Stimulated activated CD4-positive, alpha-beta T cell treated with anti-CD3 and anti-CD28 coated beads, Interleukin-4, amount 100 ng/mL, for 24 hours (primary cell): ENCODE data around the gene SVOPL.
"Not testable (repeated sequence)": the region's sequence is repeated elsewhere in the genome, so short reads cannot be mapped to it uniquely, and the experiment has no call there.

ENCODE experiments used
- DNase-seq: peaks from one replicate; pipeline ENCODE4 v3.0.0-alpha.2; 2020

SVOPL gene

DNA sequence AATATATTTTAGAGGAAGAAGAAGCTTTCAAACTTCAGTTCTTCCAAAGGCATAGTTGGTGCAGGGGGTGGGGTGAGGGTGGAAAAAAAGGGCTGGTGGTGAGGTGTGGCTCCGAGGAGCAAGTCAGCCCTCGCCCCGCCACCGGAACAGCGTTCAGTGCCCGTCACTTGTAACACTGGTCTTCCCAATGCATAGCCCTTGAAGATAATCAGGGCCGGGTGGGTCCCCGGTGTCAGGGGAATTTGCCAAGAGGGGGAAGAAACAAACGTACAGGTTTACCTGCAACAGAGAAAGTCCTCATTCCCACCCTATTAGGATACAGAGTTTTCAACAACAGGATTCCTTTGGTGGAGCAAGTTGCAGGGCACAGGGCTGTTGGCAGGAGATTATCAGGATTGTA, 1.5 kb downstream of the SVOPL start:
- DNase-seq, result no peak

DNA sequence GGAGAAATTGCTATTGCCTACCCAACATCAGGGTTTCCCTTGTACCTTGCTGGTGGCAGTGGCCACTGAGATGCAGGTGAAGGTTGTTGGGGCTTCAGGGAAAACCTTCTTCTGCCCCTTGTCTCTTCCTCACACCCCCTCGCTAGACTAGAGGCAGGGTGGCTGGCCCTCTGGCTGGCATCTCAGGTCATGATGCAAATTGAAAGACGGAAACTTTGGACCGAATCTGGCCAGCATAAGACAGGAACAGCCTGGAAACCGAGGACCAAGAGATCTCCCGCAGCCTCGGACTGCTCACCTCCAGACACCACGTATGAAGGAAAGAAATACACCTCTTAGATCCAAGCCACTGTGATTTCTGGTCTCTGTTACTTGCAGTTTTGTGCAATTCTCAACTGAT, 2.9 kb downstream of the SVOPL start:
- DNase-seq, result no peak

DNA sequence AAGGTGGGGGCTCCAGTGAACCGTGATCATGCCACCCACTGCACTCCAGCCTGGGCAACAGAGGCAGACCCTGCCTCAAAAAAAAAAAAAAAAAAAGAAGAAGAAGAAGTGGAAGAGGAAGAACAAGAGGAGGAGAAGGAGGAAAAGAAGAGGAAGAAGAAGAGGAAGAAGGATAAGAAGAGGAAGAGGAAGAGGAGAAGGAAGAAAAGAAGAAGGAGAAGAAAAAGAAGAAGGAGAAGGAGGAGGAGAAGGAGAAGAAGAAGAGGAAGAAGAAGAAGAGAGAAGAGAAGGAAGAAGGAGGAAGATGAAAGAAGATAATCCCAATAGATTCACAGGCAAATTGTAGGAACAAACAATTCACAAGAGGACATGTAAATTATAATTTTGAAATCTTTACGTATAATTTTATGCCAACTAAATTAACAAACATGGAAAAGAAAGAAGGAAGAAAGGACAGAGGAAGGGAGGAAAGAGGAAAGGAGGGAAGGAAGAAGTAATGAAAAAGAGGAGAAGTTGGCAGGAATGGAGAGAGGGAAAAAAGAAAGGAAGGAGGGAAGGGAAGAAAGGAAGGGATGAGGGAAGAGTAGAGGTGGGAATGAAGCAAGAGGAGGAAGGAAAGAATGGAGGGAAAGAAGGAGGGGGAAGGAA, 3.5 kb downstream of the SVOPL start:
- no peak for DNase-seq

DNA sequence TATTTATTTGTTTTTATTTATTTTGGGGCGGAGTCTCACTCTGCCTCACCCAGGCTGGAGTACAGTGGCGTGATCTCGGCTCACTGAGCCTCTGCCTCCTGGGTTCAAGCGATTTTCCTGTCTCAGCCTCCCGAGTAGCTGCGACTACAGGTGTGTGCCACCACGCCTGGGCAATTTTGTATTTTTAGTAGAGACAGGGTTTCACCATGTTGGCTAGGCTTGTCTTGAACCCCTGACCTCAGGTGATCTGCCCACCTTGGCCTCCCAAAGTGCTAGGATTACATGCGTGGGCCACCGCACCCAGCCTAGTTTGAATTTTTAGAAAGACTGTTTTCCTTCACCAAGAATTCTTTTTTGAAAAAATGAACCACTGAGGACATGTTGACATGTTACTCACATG, 5.4 kb downstream of the SVOPL start:
- DNase-seq, result not testable (repeated sequence)

DNA sequence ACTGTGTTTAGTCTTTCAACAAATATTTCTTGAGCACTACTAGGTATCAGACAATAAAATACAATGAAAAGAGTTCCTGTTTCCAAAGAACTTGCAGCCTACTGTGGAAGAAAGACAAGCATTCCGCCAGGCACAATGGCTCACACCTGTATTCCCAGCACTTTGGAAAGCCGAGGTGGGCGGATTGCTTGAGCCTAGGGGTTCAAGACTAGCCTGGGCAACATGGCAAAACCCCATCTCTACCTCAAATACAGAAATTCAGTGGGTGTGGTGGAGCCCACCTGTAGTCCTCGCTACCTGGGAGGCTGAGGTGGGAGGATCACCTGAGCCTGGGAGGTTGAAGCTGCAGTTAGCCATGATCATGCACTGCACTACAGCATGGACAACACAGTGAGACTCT, 6.1 kb downstream of the SVOPL start:
- DNase-seq, result no peak

DNA sequence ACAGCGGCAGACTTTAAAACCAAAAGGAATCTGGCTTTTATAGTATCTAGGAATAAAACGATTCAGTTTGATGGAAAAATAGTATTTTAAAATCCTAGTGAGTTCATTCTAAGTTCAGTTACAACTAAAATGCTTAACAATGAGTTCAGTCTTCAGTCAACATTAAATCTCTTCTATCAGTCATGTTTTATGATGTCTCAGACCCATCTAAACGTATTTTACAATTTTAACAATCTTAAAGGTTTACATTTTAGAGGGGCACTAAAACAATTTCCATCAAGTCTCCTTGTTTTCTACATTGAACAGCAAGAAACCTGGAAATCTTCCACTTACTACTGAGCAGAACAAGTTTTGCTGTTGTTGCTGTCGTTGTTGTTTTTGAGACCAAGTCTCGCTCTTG, 10.0 kb downstream of the SVOPL start:
- no peak for DNase-seq

DNA sequence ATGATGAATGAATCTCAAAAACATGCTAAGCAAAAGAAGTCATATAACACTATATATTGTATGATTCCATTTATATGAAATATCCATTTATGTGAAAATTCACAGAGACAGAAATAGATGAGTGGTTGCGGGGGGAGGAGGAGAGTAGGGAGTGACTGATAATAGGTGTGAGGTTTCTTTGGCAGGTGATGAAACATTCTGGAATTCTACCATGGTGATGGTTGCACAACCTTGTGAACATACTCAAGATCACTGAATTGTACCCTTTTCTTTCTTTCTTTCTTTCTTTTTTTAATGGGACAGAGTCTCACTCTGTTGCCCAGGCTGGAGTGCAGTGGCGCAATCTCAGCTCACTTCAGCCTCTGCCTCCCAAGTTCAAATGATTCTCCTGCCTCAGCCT, 10.7 kb downstream of the SVOPL start:
- DNase-seq, result no peak

DNA sequence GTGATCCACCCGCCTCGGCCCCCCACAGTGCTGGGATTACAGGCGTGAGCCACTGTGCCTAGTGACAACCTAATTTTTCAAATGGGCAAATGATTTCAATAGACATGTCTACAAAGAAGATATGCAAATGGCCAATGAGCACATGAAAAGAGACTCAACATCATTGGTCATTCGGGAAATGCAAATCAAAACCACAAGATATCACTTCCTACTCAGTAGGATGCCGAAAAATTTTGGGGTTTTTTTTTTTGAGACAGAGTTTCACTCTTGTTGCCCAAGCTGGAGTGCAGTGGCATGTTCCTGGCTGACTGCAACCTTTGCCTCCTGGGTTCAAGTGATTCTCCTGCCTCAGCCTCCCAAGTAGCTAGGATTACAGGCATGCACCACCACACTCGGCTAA, 13.1 kb downstream of the SVOPL start:
- not testable (repeated sequence) for DNase-seq

DNA sequence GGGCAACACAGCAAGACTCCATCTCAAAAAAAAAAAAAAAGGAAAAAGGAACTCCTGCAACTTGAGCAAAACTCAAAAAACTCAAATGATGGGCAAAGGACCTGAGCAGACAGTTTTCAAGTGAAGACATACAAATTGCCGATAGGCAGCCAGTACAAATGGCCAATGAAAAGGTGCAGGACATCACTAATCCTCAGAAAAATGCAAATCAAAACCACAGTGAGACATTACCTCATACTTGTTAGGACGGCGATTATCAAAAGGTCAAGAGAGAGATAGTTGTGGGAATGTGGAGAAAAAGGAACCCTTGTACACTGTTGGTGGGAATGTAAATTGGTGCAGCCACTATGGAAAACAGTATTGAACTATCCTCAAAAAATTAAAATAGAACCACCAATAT, 16.8 kb downstream of the SVOPL start:
- DNase-seq, result no peak

DNA sequence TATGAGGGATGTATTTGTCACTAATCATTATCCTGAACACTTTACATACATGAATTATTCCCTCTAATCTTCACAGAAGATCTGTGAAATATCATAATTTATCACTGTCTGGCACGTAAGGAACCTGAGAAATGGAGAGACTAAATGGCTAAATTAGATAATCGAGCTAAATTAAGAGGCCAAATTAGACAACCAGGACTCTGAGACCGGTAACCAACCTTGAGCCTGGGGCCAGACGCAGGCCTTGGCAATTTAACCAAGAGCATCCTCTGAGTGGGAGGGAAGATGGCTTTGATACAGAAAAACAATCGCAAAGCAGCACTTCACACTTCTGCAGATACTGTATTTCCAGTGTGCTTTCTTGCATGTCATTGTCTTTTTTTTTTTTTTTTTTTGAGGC, 21.4 kb downstream of the SVOPL start:
- no peak for DNase-seq

DNA sequence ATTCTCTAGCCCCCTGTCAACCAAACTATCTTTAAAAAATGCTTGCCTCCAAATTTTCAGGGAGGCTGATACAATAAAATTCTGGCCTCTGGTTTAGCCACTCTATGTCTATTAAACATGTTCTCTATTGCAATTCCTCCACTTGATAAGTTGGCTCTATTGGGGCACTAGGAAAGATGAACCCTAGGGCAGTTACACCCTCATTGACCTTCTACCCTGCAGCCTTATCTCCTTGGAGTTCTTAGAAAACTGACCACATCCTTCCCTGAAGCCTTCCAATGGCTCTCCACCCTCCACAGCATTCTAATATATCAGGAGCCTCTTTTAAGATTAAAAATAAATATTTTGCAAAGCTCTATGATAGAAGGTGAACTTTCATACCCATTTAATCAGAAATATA, 30.6 kb downstream of the SVOPL start:
- no peak for DNase-seq

DNA sequence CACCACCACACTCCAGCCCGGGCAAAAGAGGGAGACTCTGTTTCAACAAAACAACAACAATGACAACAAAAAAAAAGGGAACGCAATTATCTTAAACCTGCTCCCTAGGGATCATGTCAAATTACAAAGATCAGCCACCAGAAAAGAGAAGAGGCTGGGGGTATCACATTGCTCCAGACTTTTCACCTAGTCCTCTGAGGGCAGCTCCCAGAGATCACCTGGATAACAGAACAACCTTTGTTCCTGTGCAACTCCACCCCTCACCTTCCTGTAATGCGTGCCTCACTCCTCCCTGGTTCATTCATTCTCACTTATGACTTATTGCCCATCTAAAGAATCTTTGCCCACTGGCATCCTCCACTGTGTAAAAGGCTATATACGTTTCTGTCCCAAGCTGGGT, 31.8 kb downstream of the SVOPL start:
- no peak for DNase-seq

DNA sequence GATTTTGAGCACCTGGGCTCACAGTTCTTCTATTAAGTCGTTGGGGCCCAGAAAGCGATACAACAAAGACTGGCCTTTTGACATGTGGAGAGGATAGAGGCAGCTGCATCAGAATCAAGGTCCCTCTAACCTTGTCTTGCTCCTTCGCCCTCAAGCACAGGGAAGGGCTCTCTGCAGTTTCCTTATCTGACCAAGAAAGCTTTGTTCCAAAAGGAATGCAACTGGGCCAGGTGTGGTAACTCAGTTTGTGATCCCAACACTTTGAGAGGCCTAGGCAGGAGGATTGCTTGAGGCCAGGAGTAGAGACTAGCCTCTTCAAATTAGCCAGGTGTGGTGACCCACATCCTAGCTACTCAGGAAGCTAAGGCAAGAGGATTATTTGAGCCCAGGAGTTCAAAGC, 32.2 kb downstream of the SVOPL start:
- no peak for DNase-seq

DNA sequence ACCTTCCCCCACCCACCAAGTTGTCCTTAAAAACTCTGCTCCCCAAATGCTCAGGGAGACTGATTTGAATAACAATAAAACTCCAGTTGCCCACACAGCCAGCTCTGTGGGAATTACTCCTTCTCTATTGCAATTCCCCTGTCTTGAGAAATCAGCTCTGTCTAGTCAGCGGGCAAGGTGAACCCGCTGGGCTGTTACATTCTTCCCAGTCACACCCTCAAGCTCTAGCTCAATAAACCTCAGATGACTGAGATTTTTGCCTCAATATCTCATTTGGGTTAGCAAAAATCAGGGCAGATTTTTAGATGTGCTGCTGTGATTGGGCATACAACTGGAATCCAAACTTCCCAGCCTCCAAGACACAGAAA, 32.9 kb downstream of the SVOPL start:
- no peak for DNase-seq

DNA sequence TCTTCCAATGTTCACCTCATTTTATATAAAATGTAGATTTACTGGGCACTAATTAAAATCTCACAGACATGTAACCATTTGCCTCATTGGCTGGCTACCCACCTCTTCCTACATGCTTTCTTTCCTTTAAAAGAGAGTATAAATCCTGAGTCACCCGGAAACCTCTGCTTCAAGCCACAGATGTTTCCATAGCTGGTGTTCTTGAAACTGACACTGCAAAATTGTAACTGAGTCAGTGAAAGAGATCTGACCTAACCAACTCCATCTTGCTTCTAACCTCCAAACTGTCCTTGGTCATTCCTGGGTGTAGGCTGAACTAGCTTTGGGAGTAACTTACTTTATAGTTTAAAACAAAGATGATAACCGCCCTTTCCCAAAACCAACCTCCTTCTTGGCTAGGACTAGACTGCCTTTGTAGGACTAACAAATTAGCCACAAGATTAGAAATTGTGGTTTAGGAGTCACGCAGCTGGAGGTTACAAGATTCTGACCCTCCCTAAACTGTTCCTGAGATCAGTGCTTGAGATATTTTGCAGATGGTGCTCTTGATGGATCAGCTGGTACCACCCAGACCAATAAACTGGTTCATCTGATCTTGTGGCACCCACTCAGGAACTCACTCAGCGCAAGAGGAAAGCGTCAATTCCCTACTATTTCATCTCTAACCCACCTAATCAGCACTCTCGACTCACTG, 33.5 kb downstream of the SVOPL start:
- DNase-seq, result no peak

DNA sequence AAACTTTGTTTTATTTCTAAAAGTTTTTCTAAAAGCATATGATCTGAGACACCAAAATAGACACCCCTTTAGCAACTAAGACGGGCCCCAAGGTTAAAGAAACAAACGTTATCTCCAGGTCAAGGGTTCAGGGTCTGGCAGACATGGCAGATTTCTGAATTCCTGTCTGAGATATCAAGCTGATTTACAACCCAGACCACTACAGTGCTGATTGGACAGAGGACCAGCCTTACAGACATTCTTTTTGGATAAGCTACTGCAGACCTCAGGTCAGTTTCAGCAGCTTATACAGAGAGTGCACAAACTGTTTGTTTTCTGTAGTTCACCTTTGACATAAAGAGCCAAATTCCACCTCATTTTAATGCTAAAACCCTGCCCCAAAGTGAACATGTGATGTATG, 34.8 kb downstream of the SVOPL start:
- no peak for DNase-seq

DNA sequence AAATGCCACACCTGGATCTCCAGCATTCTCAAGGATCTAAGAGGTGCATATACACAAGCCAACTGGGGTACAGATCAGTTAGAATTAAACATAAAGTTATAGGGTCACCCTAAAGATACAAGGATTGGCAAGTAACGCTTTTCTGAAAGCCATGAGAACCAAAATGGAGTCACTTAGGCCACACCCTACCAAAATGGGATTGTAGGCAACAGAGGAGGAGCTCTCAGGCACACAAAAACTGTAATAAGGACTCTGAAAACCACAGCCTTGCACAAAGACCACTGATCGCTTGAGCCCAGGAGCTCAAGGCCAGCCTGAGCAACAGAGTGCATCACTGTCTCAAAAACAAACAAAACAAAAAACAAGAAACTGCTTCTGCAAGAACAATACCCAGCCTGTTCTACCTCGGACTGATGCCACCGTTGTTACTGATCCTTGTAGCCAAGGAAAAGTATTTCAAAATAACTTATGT, 35.5 kb downstream of the SVOPL start:
- no peak for DNase-seq

DNA sequence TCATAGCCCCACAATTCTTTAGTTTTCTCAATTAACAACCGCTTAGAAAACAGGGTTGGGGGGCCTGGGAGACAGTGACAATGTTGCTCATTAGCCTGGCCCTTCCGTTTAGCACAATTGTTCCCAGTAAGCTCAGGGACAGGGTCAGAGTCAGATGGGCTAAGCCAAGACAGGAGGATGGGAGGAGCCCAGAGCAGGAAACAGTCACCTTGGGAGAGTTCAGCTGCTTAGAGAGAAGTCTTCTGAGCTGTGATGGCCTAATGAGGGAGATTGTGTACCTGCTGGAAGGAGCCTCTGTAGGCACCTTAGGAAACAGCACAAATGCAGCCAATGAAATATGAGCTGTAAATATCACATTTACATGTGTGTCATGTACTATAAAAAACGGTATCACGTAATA, 35.9 kb downstream of the SVOPL start:
- DNase-seq, result no peak

DNA sequence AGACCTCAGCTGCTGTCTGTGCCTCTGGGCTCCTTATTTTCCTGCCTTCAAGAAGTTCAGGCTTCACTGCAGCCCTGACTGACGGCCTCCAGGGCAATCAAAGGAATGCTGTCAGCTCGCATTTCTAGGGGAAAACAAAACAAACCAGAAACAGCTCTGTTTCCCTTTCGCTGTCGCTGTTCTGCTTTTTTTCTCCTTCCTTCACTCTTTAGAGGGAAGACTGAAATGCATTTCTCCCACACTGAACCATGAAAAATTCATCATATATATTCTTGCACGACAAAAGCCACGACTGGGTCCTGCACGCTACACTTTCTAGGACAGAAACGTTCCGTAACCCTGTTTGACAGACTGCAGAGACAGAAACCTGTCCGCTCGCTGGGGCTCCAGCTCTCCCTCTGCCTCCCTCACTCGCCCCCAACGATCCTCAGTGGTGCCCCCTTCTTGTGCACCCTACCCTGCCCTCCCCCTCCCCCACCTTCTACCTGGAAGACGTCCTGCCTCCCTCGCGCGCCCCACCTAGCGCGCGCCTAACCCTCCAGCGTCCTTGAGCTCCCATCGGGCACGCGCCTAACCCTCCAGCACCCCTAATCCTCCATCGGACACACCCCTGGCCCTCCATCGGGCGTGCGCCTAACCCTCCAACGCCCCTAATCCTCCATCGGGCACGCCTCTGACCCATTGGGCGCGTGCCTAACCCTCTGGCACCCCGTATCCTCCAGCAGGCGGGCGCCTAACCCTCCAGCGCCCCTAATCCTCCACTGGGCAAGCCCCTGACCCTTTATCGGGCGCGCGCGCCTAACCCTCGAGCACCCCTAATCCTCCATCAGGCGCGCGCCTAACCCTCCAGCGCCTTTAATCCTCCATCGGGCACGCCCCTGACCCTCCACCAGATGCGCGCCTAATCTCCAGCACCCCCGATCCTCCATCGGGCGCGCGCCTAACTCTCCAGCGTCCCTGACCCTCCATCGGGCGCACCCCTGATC, 37.1 kb downstream of the SVOPL start:
- DNase-seq, result no peak

DNA sequence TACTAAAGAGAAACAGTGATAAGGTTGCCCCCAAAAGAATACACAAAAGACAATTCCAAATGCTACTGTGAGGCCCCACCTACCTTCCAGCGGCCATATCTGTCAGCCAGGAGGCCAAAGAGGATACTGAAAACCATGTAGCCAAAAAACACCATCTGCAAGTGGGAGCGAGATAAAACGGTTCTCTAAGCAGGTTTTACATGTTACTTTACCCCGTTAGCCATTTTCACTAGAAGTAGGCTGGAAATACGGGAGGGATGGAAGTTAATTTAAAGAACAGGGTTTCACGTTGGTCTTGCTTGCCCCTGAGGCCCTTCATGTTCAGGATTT, 38.2 kb downstream of the SVOPL start:
- DNase-seq, result no peak

DNA sequence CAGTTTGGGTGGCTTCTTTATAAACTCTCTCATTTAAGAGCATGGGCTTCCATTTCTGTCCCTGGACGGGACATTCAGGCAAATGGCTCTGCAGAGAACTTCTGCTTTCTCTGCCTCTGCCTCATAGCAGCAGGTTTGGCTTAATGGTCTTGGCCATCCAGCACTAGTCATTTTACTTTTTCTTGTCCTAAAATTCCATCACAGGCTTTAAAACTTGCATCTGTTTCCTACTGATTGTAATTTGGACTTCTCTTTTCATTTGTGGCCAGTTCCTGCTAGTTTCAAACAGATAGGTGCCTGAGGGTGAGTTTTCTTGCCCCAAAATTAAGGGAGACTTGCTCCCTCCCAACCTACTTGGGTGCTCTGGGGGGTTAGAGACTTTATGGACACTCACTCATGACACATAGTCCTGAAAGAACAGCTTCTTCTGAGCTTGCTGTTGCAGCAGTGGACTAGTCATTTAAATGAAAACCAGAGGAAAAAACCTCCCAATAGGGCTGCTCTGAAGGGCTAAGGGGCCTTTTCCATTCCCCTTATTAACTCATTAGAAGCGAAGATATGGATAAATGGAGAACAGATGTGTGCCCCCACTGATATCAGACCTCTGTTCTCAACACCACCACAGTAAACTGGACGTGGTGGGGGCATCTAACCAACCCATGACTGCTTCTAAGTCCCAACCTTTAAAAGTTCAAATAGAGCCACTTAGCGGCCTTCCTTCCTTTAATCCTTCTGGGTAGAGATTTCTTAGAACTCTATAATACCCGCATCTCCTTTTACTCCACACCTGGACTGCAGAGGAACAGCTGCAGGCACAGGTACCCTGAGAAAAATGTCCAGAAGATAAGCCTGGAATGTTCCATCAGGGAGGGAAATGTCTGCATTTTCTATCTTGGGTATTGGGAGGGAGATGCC, 38.8 kb downstream of the SVOPL start:
- no peak for DNase-seq

DNA sequence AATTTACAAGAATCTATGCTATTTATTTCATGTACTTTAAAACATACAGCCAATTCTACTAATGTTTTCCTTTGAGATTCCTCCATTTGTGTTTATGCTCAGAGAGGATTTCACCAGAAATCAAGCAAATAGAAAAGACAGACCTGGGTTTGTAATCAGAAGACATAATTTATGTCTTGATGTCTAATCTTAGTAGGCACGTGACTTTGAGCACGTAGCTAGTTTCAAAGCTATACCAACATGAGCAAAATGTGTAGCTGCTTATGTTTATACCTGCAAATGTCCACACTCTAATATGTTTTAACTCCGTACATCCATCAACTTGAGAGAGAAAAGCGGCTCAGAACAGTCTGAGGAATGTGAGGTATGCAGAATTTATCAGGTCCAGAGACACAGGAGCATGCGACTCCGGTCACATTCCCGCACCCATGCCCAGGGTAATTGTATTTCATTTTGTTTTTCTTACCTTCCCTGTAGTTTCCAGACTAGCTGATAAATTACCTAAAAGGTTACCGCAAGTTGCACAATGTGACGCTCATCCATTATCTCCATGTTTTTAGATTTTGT, 40.0 kb downstream of the SVOPL start:
- no peak for DNase-seq

DNA sequence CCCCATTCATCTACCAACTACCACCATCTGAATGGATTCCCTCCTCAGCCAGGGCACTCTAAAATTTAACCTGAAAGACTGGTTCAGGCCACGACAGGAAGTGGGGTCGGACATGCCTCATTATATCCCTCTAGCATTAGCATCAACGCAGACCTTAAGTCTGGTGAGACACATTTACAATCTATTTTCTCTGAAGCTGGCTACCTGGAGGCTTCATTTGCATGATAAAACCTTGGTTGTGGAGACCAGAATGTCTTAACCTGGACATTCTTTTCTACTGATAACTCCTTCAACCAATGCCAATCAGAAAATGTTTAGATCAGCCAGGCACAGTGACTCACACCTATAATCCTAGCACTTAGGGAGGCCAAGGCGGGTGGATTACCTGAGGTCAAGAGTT, 42.3 kb downstream of the SVOPL start:
- DNase-seq, result no peak
